Calu3 (cell line): ENCODE measurements around the gene GRM1. TPM values are rescaled to one million over a fixed set of nuclear protein-coding genes. Genes with fewer than 3 reads are reported as not detected.

ENCODE experiments used
- Bru-seq: library from RNA; stranded (reverse); fragments of 400-500 nt; gene quantifications from one replicate; lab custom pipeline; 2021; lab: Mats Ljungman, UMichigan
- BruChase-seq, 2 experiments: library from RNA; stranded (reverse); fragments of 400-500 nt; gene quantifications; one replicate each; lab custom pipeline; 2021; lab: Mats Ljungman, UMichigan
- BruUV-seq: library from RNA; stranded (reverse); fragments of 400-500 nt; replicated peaks from 2 replicates; lab custom pipeline; 2021; lab: Mats Ljungman, UMichigan
- CTCF ChIA-PET: fragments of 300-600 bp; sonication (Branson Sonifier 250); formaldehyde crosslinking; loops from one replicate; lab custom pipeline; 2022; ENCODE audit warnings: antibody characterized with exemption; lab: Charles Lee
- DNase-seq: peaks from one replicate; pipeline ENCODE4 v3.0.0; 2022
- H3K27ac Mint-ChIP-seq: one replicate; pipeline ENCODE4 v1.8.0; 2022; ENCODE audit warnings: mixed read lengths; ENCODE audit not compliant: unreplicated experiment
- H3K27me3 Mint-ChIP-seq: one replicate; pipeline ENCODE4 v1.8.0; 2022; ENCODE audit warnings: mixed read lengths; ENCODE audit not compliant: unreplicated experiment
- H3K36me3 Mint-ChIP-seq: one replicate; pipeline ENCODE4 v1.8.0; 2022; ENCODE audit warnings: mild to moderate bottlenecking, moderate library complexity, mixed read lengths; ENCODE audit not compliant: insufficient read depth, unreplicated experiment
- H3K4me1 Mint-ChIP-seq: one replicate; pipeline ENCODE4 v1.8.0; 2022; ENCODE audit warnings: mild to moderate bottlenecking, low read depth, mixed read lengths; ENCODE audit not compliant: unreplicated experiment
- H3K4me3 Mint-ChIP-seq: one replicate; pipeline ENCODE4 v1.8.0; 2022; ENCODE audit warnings: mild to moderate bottlenecking, low read depth, moderate library complexity, mixed read lengths; ENCODE audit not compliant: unreplicated experiment
- H3K9me3 Mint-ChIP-seq: one replicate; pipeline ENCODE4 v1.8.0; 2022; ENCODE audit warnings: low read depth, mixed read lengths; ENCODE audit not compliant: unreplicated experiment
- intact Hi-C: fragments of 100-400 bp; cut with micrococcal nuclease; formaldehyde crosslinking; loops from one replicate; pipeline ENCODE4 v1.10.0; 2022; ENCODE audit not compliant: unreplicated experiment
- long read RNA-seq: library from polyadenylated mRNA; stranded (forward); transcript quantifications from one replicate; pipeline ENCODE4 v2.0.0, GENCODE V29; 2022
- total RNA-seq: library from RNA; stranded (reverse); gene quantifications from 2 replicates; pipeline ENCODE4 v1.2.3, GENCODE V29; 2022
- TF ChIP-seq, protein P1 (sequence below): fragments of 200-600 bp; IDR thresholded peaks from one replicate; pipeline ENCODE4 v1.8.0; 2022; ENCODE audit warnings: antibody characterized with exemption; ENCODE audit not compliant: unreplicated experiment

GRM1 gene
- total RNA-seq (0.12 TPM in 1 of 2 replicates, not detected in the other), Bru-seq, nascent RNA (percentile 3 among the genes with signal in this experiment), BruChase-seq, experiment 1, labeled RNA remaining after a 6-hour chase (percentile 3 among the genes with signal in this experiment), BruChase-seq, experiment 2, labeled RNA remaining after a 2-hour chase (percentile 3 among the genes with signal in this experiment)
- long read RNA-seq = 0 reads

GRCh38 chr6:146028851-146029572 is at the start of gene GRM1:
GRM1 (plus strand) TSS chr6:146029062; CDS start chr6:146029518, 456 bp downstream.
- Mint-ChIP-seq H3K27ac (no peak within 1 kb of the TSS), H3K9me3 (no peaks in the 10 kb centered on the region), H3K27me3 (no peaks in the 10 kb centered on the region), H3K4me1 (no peaks in the 10 kb centered on the region), H3K4me3 (no peak within 1 kb of the TSS), H3K36me3 (no peaks in the 10 kb centered on the region)
- BruUV-seq = no TSS peak
- CTCF ChIA-PET = no interaction called here
- TF ChIP-seq, protein P1, sequence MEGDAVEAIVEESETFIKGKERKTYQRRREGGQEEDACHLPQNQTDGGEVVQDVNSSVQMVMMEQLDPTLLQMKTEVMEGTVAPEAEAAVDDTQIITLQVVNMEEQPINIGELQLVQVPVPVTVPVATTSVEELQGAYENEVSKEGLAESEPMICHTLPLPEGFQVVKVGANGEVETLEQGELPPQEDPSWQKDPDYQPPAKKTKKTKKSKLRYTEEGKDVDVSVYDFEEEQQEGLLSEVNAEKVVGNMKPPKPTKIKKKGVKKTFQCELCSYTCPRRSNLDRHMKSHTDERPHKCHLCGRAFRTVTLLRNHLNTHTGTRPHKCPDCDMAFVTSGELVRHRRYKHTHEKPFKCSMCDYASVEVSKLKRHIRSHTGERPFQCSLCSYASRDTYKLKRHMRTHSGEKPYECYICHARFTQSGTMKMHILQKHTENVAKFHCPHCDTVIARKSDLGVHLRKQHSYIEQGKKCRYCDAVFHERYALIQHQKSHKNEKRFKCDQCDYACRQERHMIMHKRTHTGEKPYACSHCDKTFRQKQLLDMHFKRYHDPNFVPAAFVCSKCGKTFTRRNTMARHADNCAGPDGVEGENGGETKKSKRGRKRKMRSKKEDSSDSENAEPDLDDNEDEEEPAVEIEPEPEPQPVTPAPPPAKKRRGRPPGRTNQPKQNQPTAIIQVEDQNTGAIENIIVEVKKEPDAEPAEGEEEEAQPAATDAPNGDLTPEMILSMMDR = no peak
- DNase-seq = no peak
- intact Hi-C loops = no loop called here

DNA sequence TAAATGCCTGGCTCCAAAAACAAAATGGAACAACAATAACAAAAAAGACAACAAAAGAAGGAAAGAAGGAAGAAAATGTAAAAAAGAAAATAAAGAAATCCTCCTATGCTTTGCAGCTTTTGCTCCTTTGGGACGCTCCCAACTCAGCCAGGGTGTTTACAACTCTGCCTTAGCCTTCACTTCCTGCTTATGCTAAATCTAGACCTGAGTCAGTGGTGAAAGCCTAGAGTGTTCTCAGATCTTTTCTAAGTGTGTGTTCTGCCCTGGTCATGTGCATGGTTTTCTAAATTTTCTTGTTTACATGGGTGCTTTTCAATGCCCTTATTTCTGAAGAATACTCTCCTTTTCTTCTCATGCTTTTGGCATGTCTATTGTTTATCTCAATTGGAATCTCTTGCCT is 19.5 kb upstream of the GRM1 start:
- Mint-ChIP-seq H3K4me3 (no peak overlapping the region), H3K27ac (no peak overlapping the region)
- CTCF ChIA-PET = no interaction called here

GRCh38 chr6:146014233-146014632 is 14.6 kb upstream of the GRM1 start:
- intact Hi-C loops = no loop called here
- no peaks in the 10 kb centered on the region for H3K36me3 Mint-ChIP-seq
- H3K27ac Mint-ChIP-seq = no peak overlapping the region
- CTCF ChIA-PET = no interaction called here
- H3K9me3 Mint-ChIP-seq = no peaks in the 10 kb centered on the region
- BruUV-seq = no TSS peak
- no peak overlapping the region for H3K4me3 Mint-ChIP-seq
- no peaks in the 10 kb centered on the region for H3K4me1 Mint-ChIP-seq
- TF ChIP-seq, protein P1 = no peak
- H3K27me3 Mint-ChIP-seq = no peaks in the 10 kb centered on the region
- no peak for DNase-seq

More for the DNA sequence above, 19.5 kb upstream of the GRM1 start:
- no peaks in the 10 kb centered on the region for H3K27me3 Mint-ChIP-seq
- peaks cover 6% of the 10 kb centered on the region for H3K9me3 Mint-ChIP-seq
- no peaks in the 10 kb centered on the region for H3K4me1 Mint-ChIP-seq
- intact Hi-C loops = no loop called here
- no peak for DNase-seq
- BruUV-seq = no TSS peak
- TF ChIP-seq, protein P1 = no peak
- no peaks in the 10 kb centered on the region for H3K36me3 Mint-ChIP-seq

DNA sequence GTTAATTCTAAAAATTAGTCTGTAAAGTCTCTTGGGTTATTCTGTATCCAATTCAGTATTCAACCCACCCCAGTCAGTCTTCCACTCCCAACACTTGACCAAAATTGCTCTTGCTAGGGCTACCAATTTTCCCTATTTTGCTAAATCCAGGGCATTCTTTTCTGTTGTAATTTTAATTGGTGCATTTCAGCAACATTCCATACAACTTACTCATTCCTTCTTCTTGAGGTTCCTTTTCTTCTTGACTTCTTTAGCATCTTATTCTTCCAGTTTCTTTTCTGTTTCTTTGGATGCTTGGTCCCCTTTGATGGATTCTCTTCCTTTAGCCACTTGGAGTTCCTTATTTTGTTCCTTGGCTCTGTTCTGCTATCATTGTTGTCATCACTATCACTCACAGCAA is 11.2 kb upstream of the GRM1 start:
- Mint-ChIP-seq H3K4me3 (no peak overlapping the region), H3K27me3 (no peaks in the 10 kb centered on the region), H3K27ac (no peak overlapping the region), H3K4me1 (no peaks in the 10 kb centered on the region), H3K36me3 (no peaks in the 10 kb centered on the region), H3K9me3 (no peaks in the 10 kb centered on the region)
- TF ChIP-seq, protein P1 = no peak
- no TSS peak for BruUV-seq
- CTCF ChIA-PET = no interaction called here
- DNase-seq = no peak
- intact Hi-C loops = no loop called here
